ENCODE results near the gene CEBPA. TPM values are rescaled to one million over a fixed set of nuclear protein-coding genes. Genes with fewer than 3 reads are reported as not detected.

Gene CEBPA
- total RNA-seq, 1 experiment from 2014 or later: 2.5 TPM

DNA sequence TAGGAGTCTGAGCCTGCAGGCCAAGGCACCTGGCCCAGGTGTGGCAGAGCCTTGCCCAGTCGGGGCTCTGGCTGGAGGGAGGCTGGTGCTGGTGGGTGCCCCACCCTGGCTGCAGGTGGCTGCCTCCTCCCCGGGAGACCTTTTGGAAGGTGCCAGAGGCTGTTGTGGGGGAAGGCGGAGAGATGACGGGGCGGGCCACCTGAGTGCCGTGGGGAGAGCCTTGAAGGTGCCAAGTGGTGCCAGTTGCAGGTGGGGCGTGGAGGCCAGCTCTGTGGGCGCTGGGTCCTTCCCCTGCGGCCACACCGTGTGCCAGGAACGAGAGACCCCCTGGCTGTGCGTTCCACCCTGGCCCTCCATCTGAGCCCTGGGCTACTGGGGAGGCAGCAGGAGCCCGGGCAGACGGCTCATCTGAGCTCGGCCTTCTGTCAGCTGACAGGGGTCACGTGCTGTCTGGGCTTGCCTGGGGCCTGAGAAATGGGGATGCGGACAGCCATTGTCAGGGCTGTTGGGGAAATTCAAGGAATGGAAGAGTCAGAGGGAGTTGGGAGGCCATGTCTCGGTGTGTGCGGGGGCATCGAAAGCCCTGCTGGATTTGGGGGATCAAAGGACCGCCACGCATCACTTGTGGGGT lies 20.9 kb downstream of the CEBPA start:
- DNase-seq (ENCODE audit: low read depth, low spot score): no peak
- in situ Hi-C loops (cut with HindIII; ENCODE audit: low pct_unique_long_range_greater_than_20kb, low sequenced_read_pairs): no loop called here

DNA sequence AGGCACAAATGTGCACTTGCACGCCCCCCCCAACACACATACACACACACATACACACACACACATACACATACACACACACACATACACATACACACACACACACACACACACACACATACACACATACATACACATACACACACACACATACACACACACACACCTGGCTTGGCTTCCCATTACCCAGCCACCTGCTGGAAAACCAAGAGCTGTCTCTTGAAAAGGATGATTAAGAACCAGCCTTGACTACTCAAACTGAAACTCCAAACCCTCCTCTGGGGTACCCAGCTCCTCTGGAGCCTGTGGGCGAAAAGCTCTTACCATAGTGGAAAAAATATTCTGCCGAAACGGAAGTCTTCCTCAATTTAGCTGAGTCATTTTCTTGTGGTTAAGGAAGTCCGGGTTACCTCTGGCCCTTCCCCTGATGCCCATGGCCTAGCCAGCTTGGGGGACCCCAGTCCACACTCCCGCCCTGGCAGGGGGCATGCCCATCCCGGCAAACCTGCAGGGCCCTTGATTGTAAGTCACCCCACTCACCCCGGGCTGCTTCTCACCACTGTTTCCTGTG lies 21.9 kb downstream of the CEBPA start:
- no peak for DNase-seq (ENCODE audit: low read depth, low spot score)
- in situ Hi-C loops (cut with HindIII; ENCODE audit: low pct_unique_long_range_greater_than_20kb, low sequenced_read_pairs): no loop called here

- in situ Hi-C loops (cut with HindIII; ENCODE audit: low pct_unique_long_range_greater_than_20kb, low sequenced_read_pairs): no loop called here
- no peak for DNase-seq (ENCODE audit: low read depth, low spot score)
These were observed 22.6 kb downstream of the CEBPA start for GRCh38 chr19:33279430-33280350.

DNA sequence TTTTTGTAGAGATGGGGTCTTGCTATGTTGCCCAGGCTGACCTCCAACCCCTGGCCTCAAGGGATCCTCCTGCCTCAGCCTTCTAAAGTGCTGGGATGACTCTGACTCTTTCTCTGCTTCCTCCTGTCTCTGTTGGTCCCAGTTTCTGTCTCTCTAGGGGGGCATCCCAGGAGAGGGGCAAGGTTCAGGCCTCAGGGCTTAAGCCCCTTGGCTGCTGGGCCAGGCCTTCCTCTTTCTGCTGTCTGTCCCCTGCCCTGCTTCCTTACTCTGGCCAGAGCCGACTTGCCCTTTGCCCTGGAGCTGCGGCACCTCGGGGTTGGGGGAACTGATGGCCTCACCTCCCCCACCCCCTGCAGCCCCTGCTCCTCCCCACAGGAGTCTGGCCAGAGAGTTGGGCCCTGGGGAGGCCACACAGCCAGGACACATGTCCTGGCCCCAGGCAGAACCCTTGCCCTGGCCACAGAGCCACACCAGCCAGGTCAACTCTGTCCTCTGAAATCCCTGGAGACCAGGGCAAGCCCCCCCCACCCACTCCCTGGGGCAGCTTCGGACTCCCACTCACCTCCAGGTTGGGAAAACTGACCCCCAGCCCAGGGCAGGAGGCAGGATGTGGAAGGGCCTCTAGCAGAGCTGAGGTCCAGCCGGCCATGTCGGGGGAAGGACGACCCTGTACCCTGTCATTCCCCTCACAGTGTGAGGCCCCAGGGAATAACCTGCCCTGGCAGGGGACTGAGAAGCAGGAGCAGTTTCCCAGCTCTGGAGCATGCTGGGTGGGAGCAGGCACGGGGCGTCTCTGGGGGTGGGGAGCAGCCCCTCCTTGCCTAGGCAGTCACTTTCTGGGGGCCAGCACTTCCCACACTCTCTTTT lies 23.7 kb downstream of the CEBPA start:
- no peak for DNase-seq (ENCODE audit: low read depth, low spot score)
- in situ Hi-C loops (cut with HindIII; ENCODE audit: low pct_unique_long_range_greater_than_20kb, low sequenced_read_pairs): no loop called here

- in situ Hi-C loops (cut with HindIII; ENCODE audit: low pct_unique_long_range_greater_than_20kb, low sequenced_read_pairs): no loop called here
- no peak for DNase-seq (ENCODE audit: low read depth, low spot score)
These were observed 24.3 kb downstream of the CEBPA start for GRCh38 chr19:33278023-33278402.

- no peak for DNase-seq (ENCODE audit: low read depth, low spot score)
- in situ Hi-C loops (cut with HindIII; ENCODE audit: low pct_unique_long_range_greater_than_20kb, low sequenced_read_pairs): no loop called here
These were observed 24.9 kb downstream of the CEBPA start for GRCh38 chr19:33277434-33277833.

- DNase-seq (ENCODE audit: low read depth, low spot score): no peak
- in situ Hi-C loops (cut with HindIII; ENCODE audit: low pct_unique_long_range_greater_than_20kb, low sequenced_read_pairs): no loop called here
These were observed 26.3 kb downstream of the CEBPA start for GRCh38 chr19:33275933-33276619.

GRCh38 chr19:33275559-33275932 lies 26.8 kb downstream of the CEBPA start:
- in situ Hi-C loops (cut with HindIII; ENCODE audit: low pct_unique_long_range_greater_than_20kb, low sequenced_read_pairs): no loop called here

GRCh38 chr19:33274663-33275558 lies 27.4 kb downstream of the CEBPA start:
- in situ Hi-C loops (cut with HindIII; ENCODE audit: low pct_unique_long_range_greater_than_20kb, low sequenced_read_pairs): no loop called here

More at GRCh38 chr19:33275559-33275932, 26.8 kb downstream of the CEBPA start:
- no peak for DNase-seq (ENCODE audit: low read depth, low spot score)

DNA sequence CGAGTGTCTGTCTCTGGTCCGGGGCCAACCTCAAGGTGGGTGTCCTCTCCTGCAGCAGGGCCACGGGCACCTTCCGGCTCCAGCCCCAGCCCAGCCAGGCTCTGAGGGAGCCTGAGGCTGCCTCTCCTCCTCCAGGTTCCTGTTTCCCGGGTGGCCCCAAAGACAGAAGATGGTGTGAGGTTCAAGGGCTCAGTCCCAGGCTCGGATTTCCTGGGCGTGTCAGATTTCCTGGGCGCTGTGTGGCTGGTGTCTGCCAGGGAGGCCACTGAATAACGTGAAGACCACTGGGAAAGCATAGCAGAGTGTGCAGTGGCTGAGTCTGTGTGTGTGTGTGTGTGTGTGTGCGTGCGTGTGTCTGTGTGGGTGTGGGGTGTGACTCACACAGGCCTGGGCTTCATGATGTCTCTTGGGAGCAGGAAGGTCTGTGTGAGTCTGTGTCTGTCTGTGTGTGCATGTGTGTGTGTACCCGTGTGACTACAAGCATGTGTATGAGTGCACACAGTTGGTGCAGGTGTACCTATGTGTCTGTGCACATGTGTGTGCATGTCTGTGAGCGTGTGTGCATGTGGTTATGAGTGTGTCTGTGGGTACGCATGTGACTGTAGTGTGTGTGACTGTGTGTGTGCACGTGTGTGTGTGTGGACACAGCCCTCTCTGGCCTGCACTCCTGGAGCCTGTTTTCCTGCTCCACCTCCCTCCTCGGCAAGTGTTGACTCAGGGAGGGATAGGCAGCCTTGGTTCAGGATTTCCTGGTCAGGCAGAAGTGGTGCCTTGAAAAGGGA lies 28.3 kb downstream of the CEBPA start:
- in situ Hi-C loops (cut with HindIII; ENCODE audit: low pct_unique_long_range_greater_than_20kb, low sequenced_read_pairs): no loop called here
- DNase-seq (ENCODE audit: low read depth, low spot score): peak; percentile 11

More at GRCh38 chr19:33274663-33275558, 27.4 kb downstream of the CEBPA start:
- no peak for DNase-seq (ENCODE audit: low read depth, low spot score)

DNA sequence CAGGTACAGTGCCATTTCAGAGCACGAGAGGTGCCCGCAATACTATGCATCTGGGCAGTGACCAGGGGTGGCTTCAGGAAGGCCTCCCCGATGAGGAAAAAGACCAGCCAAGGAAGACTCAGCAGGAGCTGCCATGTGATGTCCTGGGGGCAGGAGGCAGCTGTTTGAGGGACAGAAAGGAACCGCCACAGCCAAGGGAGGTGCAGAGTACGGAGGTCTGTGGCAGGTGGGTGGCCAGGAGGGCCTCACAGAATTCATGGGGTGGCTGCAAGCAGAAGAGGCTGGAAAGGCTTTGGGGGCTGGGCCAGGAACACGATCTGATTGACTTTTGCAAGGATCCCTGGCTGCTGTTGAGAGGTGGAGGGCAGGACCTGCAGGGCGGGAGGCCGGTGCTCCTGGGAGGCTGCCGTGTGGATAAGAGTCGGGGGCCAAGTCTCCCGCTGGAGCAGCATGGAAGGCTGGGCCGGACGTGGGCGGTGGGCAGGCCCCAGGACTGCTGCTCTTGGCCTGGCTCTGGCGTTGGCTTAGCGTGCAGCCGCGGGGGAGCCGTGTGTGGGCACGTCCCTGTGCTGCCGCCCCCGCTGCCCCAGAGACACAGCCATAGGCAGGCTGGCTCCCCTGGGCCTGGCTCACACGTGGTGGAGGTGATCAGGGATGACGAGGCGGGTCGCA lies 29.1 kb downstream of the CEBPA start:
- no peak for DNase-seq (ENCODE audit: low read depth, low spot score)
- in situ Hi-C loops (cut with HindIII; ENCODE audit: low pct_unique_long_range_greater_than_20kb, low sequenced_read_pairs): no loop called here

DNA sequence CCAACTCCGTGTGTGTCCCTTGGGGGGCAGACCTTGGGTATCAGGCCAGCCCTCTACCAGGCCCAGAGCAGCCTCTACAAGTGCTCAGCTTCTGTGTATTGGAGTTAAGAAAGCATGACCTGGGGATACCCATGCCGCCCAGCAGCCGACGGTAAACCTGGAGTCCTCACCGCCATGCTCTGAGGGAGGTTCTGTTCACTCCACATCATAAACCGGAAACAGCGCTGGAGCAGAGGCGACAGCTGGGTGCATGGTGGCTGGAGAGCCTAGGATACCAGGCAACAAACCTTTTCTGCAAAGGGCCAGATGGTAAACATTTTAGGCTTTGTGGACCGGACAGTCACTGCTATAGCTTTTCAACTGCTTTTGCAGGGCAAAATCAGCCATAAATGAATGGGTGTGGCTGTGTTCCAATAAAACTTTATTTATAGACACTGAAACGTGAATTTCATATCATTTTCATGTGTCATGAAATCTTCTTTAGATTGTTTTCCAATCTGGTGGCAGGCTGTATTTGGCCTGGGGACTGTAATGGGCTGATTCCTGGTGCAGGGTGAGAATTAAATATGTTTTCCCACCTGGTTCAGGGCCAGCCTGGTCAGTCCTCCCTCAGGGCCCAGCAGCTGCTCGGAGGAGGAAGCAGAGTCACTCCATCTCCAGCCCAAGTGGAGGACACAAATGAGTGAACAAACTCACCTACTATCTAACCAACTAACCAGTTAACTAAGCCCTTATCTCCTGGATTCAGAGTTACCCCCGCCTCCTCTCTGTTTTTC lies 30.9 kb downstream of the CEBPA start:
- in situ Hi-C loops (cut with HindIII; ENCODE audit: low pct_unique_long_range_greater_than_20kb, low sequenced_read_pairs): no loop called here
- no peak for DNase-seq (ENCODE audit: low read depth, low spot score)

GRCh38 chr19:33270769-33271168 lies 31.6 kb downstream of the CEBPA start:
- in situ Hi-C loops (cut with HindIII; ENCODE audit: low pct_unique_long_range_greater_than_20kb, low sequenced_read_pairs): no loop called here
- DNase-seq (ENCODE audit: low read depth, low spot score): no peak

GRCh38 chr19:33269016-33269415 lies 33.3 kb downstream of the CEBPA start:
- in situ Hi-C loops (cut with HindIII; ENCODE audit: low pct_unique_long_range_greater_than_20kb, low sequenced_read_pairs): no loop called here
- DNase-seq (ENCODE audit: low read depth, low spot score): no peak
